Measurements from ENCODE around the gene MCOLN1. TPM values are rescaled to one million over a fixed set of nuclear protein-coding genes. Genes with fewer than 3 reads are reported as not detected.

The MCOLN1 gene
- polyA plus RNA-seq, 3 donors: 32.8 to 133 (median 34.3) TPM

DNA sequence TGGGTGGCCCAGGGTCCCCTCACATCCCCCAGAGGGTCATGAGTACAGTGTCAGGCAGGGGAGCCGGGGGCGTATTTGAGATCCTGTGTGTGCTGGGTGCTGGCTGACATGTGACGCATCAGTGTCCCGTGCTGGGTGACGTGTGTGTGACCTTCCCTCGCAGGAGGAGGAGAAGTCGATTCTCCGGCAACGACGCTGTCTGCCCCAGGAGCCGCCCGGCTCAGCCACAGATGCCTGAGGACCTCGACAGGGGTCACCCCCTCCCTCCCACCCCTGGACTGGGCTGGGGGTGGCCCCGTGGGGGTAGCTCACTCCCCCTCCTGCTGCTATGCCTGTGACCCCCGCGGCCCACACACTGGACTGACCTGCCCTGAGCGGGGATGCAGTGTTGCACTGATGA is 38.9 kb downstream of the MCOLN1 start:
- intact Hi-C loops (cut with micrococcal nuclease): no loop called here
- WGBS (ENCODE audit: insufficient coverage): 97% methylated on average over 10 of the region's 17 CpGs
- peaks cover 46 to 57% of the 10 kb centered on the region in 2 donors for H3K36me3 Mint-ChIP-seq

DNA sequence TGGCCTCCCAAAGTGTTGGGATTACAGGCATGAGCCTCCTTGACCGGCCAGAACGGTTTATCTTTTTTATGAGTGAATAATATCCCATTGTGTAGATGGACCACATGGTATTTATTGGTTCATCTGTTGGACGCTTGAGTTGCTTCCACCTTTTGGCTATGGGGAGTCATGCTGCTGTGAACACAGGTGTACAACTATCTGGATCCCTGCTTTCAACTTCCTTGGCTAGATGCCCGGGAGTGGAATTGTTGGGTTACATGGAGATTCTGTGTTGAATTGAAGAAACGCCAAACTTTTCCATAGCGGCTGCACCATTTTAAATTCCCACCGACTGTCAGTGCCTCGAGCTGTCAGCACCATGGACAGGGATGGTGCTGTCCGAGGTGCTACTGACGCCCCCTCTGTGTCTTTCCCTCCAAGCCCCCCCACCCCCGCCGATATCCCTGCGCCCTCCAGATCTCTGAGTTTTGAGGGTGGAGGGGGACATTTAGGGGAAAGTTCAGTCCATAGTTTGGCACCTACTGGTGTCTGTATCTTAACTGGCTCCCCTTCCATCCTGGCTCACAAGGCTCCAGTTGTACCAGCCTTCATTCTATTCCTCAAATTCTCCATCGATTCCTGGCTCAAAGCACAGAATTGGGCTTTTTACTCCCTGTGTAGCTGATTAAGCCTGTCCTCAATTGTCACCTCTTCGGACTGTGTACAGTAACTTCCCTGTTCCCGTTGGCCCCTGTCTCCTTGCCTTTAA is 40.4 kb downstream of the MCOLN1 start:
- no peak overlapping the region for H3K27ac Mint-ChIP-seq
- no peak overlapping the region for H3K4me2 ChIP-seq (replicated peaks; ENCODE audit: extremely low read depth, low read length, poor library complexity, severe bottlenecking)
- H3K4me1 Mint-ChIP-seq: peaks cover 10% of the 10 kb centered on the region
- H3K4me3 Mint-ChIP-seq: no peak overlapping the region
- peaks cover 32 to 42% of the 10 kb centered on the region in 2 donors for H3K36me3 Mint-ChIP-seq
- H3K4me3 ChIP-seq (replicated peaks in 1 of 3; ENCODE audit: low read depth in 2 of 3, low read length in 3 of 3): no peak overlapping the region
- peaks cover 0 to 5% of the 10 kb centered on the region in 2 donors for H3K4me1 ChIP-seq (ENCODE audit: control insufficient read depth in 1 of 2, insufficient read depth in 2 of 2, low read length in 2 of 2)
- H3K79me2 ChIP-seq (ENCODE audit: insufficient read depth, low read length): no peaks in the 10 kb centered on the region
- intact Hi-C loops (cut with micrococcal nuclease): no loop called here
- TF ChIP-seq, protein P1, sequence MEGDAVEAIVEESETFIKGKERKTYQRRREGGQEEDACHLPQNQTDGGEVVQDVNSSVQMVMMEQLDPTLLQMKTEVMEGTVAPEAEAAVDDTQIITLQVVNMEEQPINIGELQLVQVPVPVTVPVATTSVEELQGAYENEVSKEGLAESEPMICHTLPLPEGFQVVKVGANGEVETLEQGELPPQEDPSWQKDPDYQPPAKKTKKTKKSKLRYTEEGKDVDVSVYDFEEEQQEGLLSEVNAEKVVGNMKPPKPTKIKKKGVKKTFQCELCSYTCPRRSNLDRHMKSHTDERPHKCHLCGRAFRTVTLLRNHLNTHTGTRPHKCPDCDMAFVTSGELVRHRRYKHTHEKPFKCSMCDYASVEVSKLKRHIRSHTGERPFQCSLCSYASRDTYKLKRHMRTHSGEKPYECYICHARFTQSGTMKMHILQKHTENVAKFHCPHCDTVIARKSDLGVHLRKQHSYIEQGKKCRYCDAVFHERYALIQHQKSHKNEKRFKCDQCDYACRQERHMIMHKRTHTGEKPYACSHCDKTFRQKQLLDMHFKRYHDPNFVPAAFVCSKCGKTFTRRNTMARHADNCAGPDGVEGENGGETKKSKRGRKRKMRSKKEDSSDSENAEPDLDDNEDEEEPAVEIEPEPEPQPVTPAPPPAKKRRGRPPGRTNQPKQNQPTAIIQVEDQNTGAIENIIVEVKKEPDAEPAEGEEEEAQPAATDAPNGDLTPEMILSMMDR (IDR thresholded peaks at IDR 0.05): no peak
- H3K27me3 ChIP-seq (ENCODE audit: control insufficient read depth in 2 of 2, insufficient read depth in 2 of 2, low read length in 2 of 2): no peaks in the 10 kb centered on the region
- H4K20me1 ChIP-seq (ENCODE audit: insufficient read depth, low read length): peaks cover 21% of the 10 kb centered on the region
- no peak overlapping the region for H3K9ac ChIP-seq (ENCODE audit: insufficient read depth, low read length, poor library complexity, severe bottlenecking)
- peaks cover 32 to 37% of the 10 kb centered on the region in 2 donors for H3K36me3 ChIP-seq (replicated peaks in 1 of 2; ENCODE audit: control insufficient read depth in 1 of 2, insufficient read depth in 2 of 2, low read length in 2 of 2)
- DNase-seq: no peak
- H3K9me3 Mint-ChIP-seq: peaks cover 0 to 3% (median 1%) of the 10 kb centered on the region in 7 donors
- peaks cover 0 to 5% (median 2%) of the 10 kb centered on the region in 3 donors for H3K27me3 Mint-ChIP-seq (ENCODE audit: low read depth in 3 of 3)
- H3K9me3 ChIP-seq (replicated peaks in 1 of 2; ENCODE audit: control insufficient read depth in 1 of 2, insufficient read depth in 1 of 2, low read length in 2 of 2): no peaks in the 10 kb centered on the region
- H2AFZ ChIP-seq (ENCODE audit: insufficient read depth, low read depth, low read length, poor library complexity, severe bottlenecking): no peak overlapping the region
- WGBS (ENCODE audit: insufficient coverage): 84% methylated on average over 6 of the region's 16 CpGs
- H3K27ac ChIP-seq (ENCODE audit: low read depth in 1 of 2, low read length in 2 of 2): no peak overlapping the region

More for the DNA sequence above, 38.9 kb downstream of the MCOLN1 start:
- H3K27ac Mint-ChIP-seq: peak overlapping the region in 2 of 7 donors; percentile 48 to 53
- no peak for DNase-seq
- no peaks in the 10 kb centered on the region for H3K79me2 ChIP-seq (ENCODE audit: insufficient read depth, low read length)
- H3K4me1 Mint-ChIP-seq: peaks cover 10% of the 10 kb centered on the region
- TF ChIP-seq, protein P1 (IDR thresholded peaks at IDR 0.05): no peak
- peaks cover 21% of the 10 kb centered on the region for H4K20me1 ChIP-seq (ENCODE audit: insufficient read depth, low read length)
- H3K4me3 Mint-ChIP-seq: no peak overlapping the region
- no peak overlapping the region for H3K27ac ChIP-seq (ENCODE audit: low read depth in 1 of 2, low read length in 2 of 2)
- H3K36me3 ChIP-seq (replicated peaks in 1 of 2; ENCODE audit: control insufficient read depth in 1 of 2, insufficient read depth in 2 of 2, low read length in 2 of 2): peaks cover 45 to 52% of the 10 kb centered on the region in 2 donors
- no peak overlapping the region for H3K4me2 ChIP-seq (replicated peaks; ENCODE audit: extremely low read depth, low read length, poor library complexity, severe bottlenecking)
- H2AFZ ChIP-seq (ENCODE audit: insufficient read depth, low read depth, low read length, poor library complexity, severe bottlenecking): no peak overlapping the region
- H3K9ac ChIP-seq (ENCODE audit: insufficient read depth, low read length, poor library complexity, severe bottlenecking): no peak overlapping the region
- no peaks in the 10 kb centered on the region for H3K27me3 ChIP-seq (ENCODE audit: control insufficient read depth in 2 of 2, insufficient read depth in 2 of 2, low read length in 2 of 2)
- no peak overlapping the region for H3K4me3 ChIP-seq (replicated peaks in 1 of 3; ENCODE audit: low read depth in 2 of 3, low read length in 3 of 3)
- no peaks in the 10 kb centered on the region for H3K9me3 ChIP-seq (replicated peaks in 1 of 2; ENCODE audit: control insufficient read depth in 1 of 2, insufficient read depth in 1 of 2, low read length in 2 of 2)
- peaks cover 0 to 5% of the 10 kb centered on the region in 2 donors for H3K4me1 ChIP-seq (ENCODE audit: control insufficient read depth in 1 of 2, insufficient read depth in 2 of 2, low read length in 2 of 2)
- H3K27me3 Mint-ChIP-seq (ENCODE audit: low read depth in 3 of 3): peaks cover 0 to 4% (median 2%) of the 10 kb centered on the region in 3 donors
- peaks cover 0 to 3% (median 1%) of the 10 kb centered on the region in 7 donors for H3K9me3 Mint-ChIP-seq

Measured in CD14-positive monocyte (primary cell).